Calu3 (cell line): ENCODE measurements around the gene SLC17A1. TPM values are rescaled to one million over a fixed set of nuclear protein-coding genes. Genes with fewer than 3 reads are reported as not detected.
A peak's percentile ranks its signal among the peaks of the same experiment; 100 is the strongest.

Experiments used
- BruUV-seq: library from RNA; stranded (reverse); fragments of 400-500 nt; replicated peaks from 2 replicates; lab custom pipeline; 2021; lab: Mats Ljungman, UMichigan
- CTCF ChIA-PET: fragments of 300-600 bp; sonication (Branson Sonifier 250); formaldehyde crosslinking; loops from one replicate; lab custom pipeline; 2022; ENCODE audit warnings: antibody characterized with exemption; lab: Charles Lee
- DNase-seq: peaks from one replicate; pipeline ENCODE4 v3.0.0; 2022
- H3K27ac Mint-ChIP-seq: one replicate; pipeline ENCODE4 v1.8.0; 2022; ENCODE audit warnings: mixed read lengths; ENCODE audit not compliant: unreplicated experiment
- H3K27me3 Mint-ChIP-seq: one replicate; pipeline ENCODE4 v1.8.0; 2022; ENCODE audit warnings: mixed read lengths; ENCODE audit not compliant: unreplicated experiment
- H3K36me3 Mint-ChIP-seq: one replicate; pipeline ENCODE4 v1.8.0; 2022; ENCODE audit warnings: mild to moderate bottlenecking, moderate library complexity, mixed read lengths; ENCODE audit not compliant: insufficient read depth, unreplicated experiment
- H3K4me1 Mint-ChIP-seq: one replicate; pipeline ENCODE4 v1.8.0; 2022; ENCODE audit warnings: mild to moderate bottlenecking, low read depth, mixed read lengths; ENCODE audit not compliant: unreplicated experiment
- H3K4me3 Mint-ChIP-seq: one replicate; pipeline ENCODE4 v1.8.0; 2022; ENCODE audit warnings: mild to moderate bottlenecking, low read depth, moderate library complexity, mixed read lengths; ENCODE audit not compliant: unreplicated experiment
- H3K9me3 Mint-ChIP-seq: one replicate; pipeline ENCODE4 v1.8.0; 2022; ENCODE audit warnings: low read depth, mixed read lengths; ENCODE audit not compliant: unreplicated experiment
- CTCF ChIP-seq: fragments of 200-600 bp; IDR thresholded peaks from one replicate; pipeline ENCODE4 v1.8.0; 2022; ENCODE audit warnings: antibody characterized with exemption; ENCODE audit not compliant: unreplicated experiment
- intact Hi-C: fragments of 100-400 bp; cut with micrococcal nuclease; formaldehyde crosslinking; loops from one replicate; pipeline ENCODE4 v1.10.0; 2022; ENCODE audit not compliant: unreplicated experiment
- total RNA-seq: library from RNA; stranded (reverse); gene quantifications from 2 replicates; pipeline ENCODE4 v1.2.3, GENCODE V29; 2022

Gene SLC17A1
- total RNA-seq, 1 experiment from 2014 or later: not detected

- Mint-ChIP-seq H3K4me3 (no peak overlapping the region), H3K27me3 (no peaks in the 10 kb centered on the region), H3K36me3 (no peaks in the 10 kb centered on the region), H3K27ac (no peak overlapping the region), H3K4me1 (peaks cover 21% of the 10 kb centered on the region), H3K9me3 (no peaks in the 10 kb centered on the region)
- DNase-seq: peak; percentile 64
- no peak for TF ChIP-seq CTCF
- intact Hi-C loops: no loop called here
- CTCF ChIA-PET: interaction anchor here (1.0 to 1.1 kb wide), 2 partner anchors 11 to 14 kb away, joined by 3 to 8 read pairs; no protein-coding TSS in a partner anchor
- no TSS peak for BruUV-seq
Observed at GRCh38 chr6:25769983-25770382, 61.9 kb downstream of the SLC17A1 start.

- CTCF ChIA-PET: no interaction called here
- BruUV-seq: no TSS peak
- H3K4me1 Mint-ChIP-seq: peaks cover 21% of the 10 kb centered on the region
- no peak overlapping the region for H3K4me3 Mint-ChIP-seq
- TF ChIP-seq CTCF: no peak
- intact Hi-C loops: no loop called here
- no peak for DNase-seq
- H3K36me3 Mint-ChIP-seq: no peaks in the 10 kb centered on the region
- H3K9me3 Mint-ChIP-seq: no peaks in the 10 kb centered on the region
- no peaks in the 10 kb centered on the region for H3K27me3 Mint-ChIP-seq
- H3K27ac Mint-ChIP-seq: no peak overlapping the region
Observed at GRCh38 chr6:25768566-25768965, 63.3 kb downstream of the SLC17A1 start.

- intact Hi-C loops: no loop called here
- CTCF ChIA-PET: interaction anchor here (0.6 to 0.7 kb wide), 3 partner anchors 112 to 447 kb away, joined by 3 to 7 read pairs (median 3); no protein-coding TSS in a partner anchor
- Mint-ChIP-seq H3K36me3 (no peaks in the 10 kb centered on the region), H3K27ac (no peak overlapping the region), H3K27me3 (no peaks in the 10 kb centered on the region), H3K9me3 (no peaks in the 10 kb centered on the region), H3K4me1 (peaks cover 4% of the 10 kb centered on the region), H3K4me3 (no peak overlapping the region)
- TF ChIP-seq CTCF: no peak
- DNase-seq: no peak
- BruUV-seq: no TSS peak
Observed at GRCh38 chr6:25764611-25765010, 67.2 kb downstream of the SLC17A1 start.

GRCh38 chr6:25757936-25758642 lies 73.8 kb downstream of the SLC17A1 start:
- Mint-ChIP-seq H3K4me3 (no peak overlapping the region), H3K27ac (no peak overlapping the region), H3K9me3 (peaks cover 3% of the 10 kb centered on the region), H3K36me3 (no peaks in the 10 kb centered on the region), H3K27me3 (no peaks in the 10 kb centered on the region), H3K4me1 (peaks cover 37% of the 10 kb centered on the region)
- BruUV-seq: no TSS peak
- DNase-seq: no peak
- no peak for TF ChIP-seq CTCF
- CTCF ChIA-PET: interaction anchor here (1.5 kb wide), 1 partner anchor 8 kb away, joined by 6 read pairs; no protein-coding TSS in a partner anchor
- intact Hi-C loops: no loop called here
